ENCODE data around the gene SYTL3. TPM values are rescaled to one million over a fixed set of nuclear protein-coding genes. Genes with fewer than 3 reads are reported as not detected.

The SYTL3 gene
- total RNA-seq, 2 experiments from 2014 or later = 106 to 112 TPM

- CTCF ChIA-PET = interaction anchor here (1.5 kb wide), 1 partner anchor 374 kb away, joined by 3 read pairs; no protein-coding TSS in a partner anchor
- Mint-ChIP-seq H3K27me3 (no peaks in the 10 kb centered on the region), H3K36me3 (peaks cover 40% of the 10 kb centered on the region), H3K4me1 (no peaks in the 10 kb centered on the region), H3K9me3 (ENCODE audit: low read depth) (no peaks in the 10 kb centered on the region), H3K4me3 (no peak overlapping the region), H3K27ac (no peak overlapping the region)
- no peak for ATAC-seq
- no peak for DNase-seq
Observed at GRCh38 chr6:158760618-158761250, 110.9 kb downstream of the SYTL3 start.

- Mint-ChIP-seq H3K27ac (peak overlapping the region; percentile 33), H3K4me1 (no peaks in the 10 kb centered on the region), H3K36me3 (peaks cover 40% of the 10 kb centered on the region), H3K4me3 (no peak overlapping the region), H3K27me3 (no peaks in the 10 kb centered on the region), H3K9me3 (ENCODE audit: low read depth) (no peaks in the 10 kb centered on the region)
- DNase-seq (no peak), ATAC-seq (no peak)
- CTCF ChIA-PET = interaction anchor here (1.6 kb wide), 1 partner anchor 10 kb away, joined by 3 read pairs; no protein-coding TSS in a partner anchor
Observed at GRCh38 chr6:158761746-158762145, 111.9 kb downstream of the SYTL3 start.

GRCh38 chr6:158762787-158763433 is 113.1 kb downstream of the SYTL3 start:
- ATAC-seq (no peak), DNase-seq (no peak)
- no peaks in the 10 kb centered on the region for H3K9me3 Mint-ChIP-seq (ENCODE audit: low read depth)
- H3K4me3 Mint-ChIP-seq = no peak overlapping the region
- H3K4me1 Mint-ChIP-seq = no peaks in the 10 kb centered on the region
- peaks cover 43% of the 10 kb centered on the region for H3K36me3 Mint-ChIP-seq
- no peaks in the 10 kb centered on the region for H3K27me3 Mint-ChIP-seq
- peak overlapping the region; percentile 20 for H3K27ac Mint-ChIP-seq
- CTCF ChIA-PET = interaction anchor here (0.7 to 1.6 kb wide), 2 partner anchors 9 to 210 kb away, joined by 3 to 4 read pairs; no protein-coding TSS in a partner anchor

GRCh38 chr6:158763434-158764182 is 113.8 kb downstream of the SYTL3 start:
- Mint-ChIP-seq H3K9me3 (ENCODE audit: low read depth) (no peaks in the 10 kb centered on the region), H3K27ac (peak overlapping the region; percentile 29), H3K36me3 (peaks cover 49% of the 10 kb centered on the region), H3K4me3 (no peak overlapping the region), H3K4me1 (no peaks in the 10 kb centered on the region), H3K27me3 (no peaks in the 10 kb centered on the region)
- CTCF ChIA-PET = interaction anchor here (0.7 to 2.7 kb wide), 3 partner anchors 8 to 209 kb away, joined by 3 to 8 read pairs (median 3); no protein-coding TSS in a partner anchor
- ATAC-seq = no peak
- DNase-seq = no peak

- Mint-ChIP-seq H3K36me3 (peaks cover 56% of the 10 kb centered on the region), H3K9me3 (ENCODE audit: low read depth) (no peaks in the 10 kb centered on the region), H3K27me3 (no peaks in the 10 kb centered on the region), H3K27ac (peak overlapping the region; percentile 29), H3K4me3 (no peak overlapping the region), H3K4me1 (no peaks in the 10 kb centered on the region)
- CTCF ChIA-PET = interaction anchor here (0.7 to 2.7 kb wide), 2 partner anchors 21 to 209 kb away, joined by 3 to 8 read pairs; no protein-coding TSS in a partner anchor
- ATAC-seq (no peak), DNase-seq (no peak)
Observed at GRCh38 chr6:158764183-158764849, 114.5 kb downstream of the SYTL3 start.

- H3K4me3 Mint-ChIP-seq = no peak overlapping the region
- H3K4me1 Mint-ChIP-seq = no peaks in the 10 kb centered on the region
Observed at GRCh38 chr6:158764926-158765325, 115.1 kb downstream of the SYTL3 start.

GRCh38 chr6:158765499-158766068 is 115.7 kb downstream of the SYTL3 start:
- DNase-seq = no peak
- H3K4me1 Mint-ChIP-seq = no peaks in the 10 kb centered on the region
- no peak overlapping the region for H3K4me3 Mint-ChIP-seq
- no peak for ATAC-seq
- no peaks in the 10 kb centered on the region for H3K9me3 Mint-ChIP-seq (ENCODE audit: low read depth)
- CTCF ChIA-PET = interaction anchor here (1.6 to 2.7 kb wide), 2 partner anchors 59 to 207 kb away, joined by 3 to 8 read pairs; no protein-coding TSS in a partner anchor
- H3K27ac Mint-ChIP-seq = no peak overlapping the region
- H3K36me3 Mint-ChIP-seq = peaks cover 66% of the 10 kb centered on the region
- H3K27me3 Mint-ChIP-seq = no peaks in the 10 kb centered on the region

More at GRCh38 chr6:158764926-158765325, 115.1 kb downstream of the SYTL3 start:
- CTCF ChIA-PET = interaction anchor here (1.6 to 2.7 kb wide), 2 partner anchors 58 to 208 kb away, joined by 3 to 8 read pairs; no protein-coding TSS in a partner anchor
- no peak for DNase-seq
- no peak for ATAC-seq
- peaks cover 59% of the 10 kb centered on the region for H3K36me3 Mint-ChIP-seq
- H3K27ac Mint-ChIP-seq = peak overlapping the region; percentile 0
- H3K9me3 Mint-ChIP-seq (ENCODE audit: low read depth) = no peaks in the 10 kb centered on the region
- no peaks in the 10 kb centered on the region for H3K27me3 Mint-ChIP-seq

- no peaks in the 10 kb centered on the region for H3K9me3 Mint-ChIP-seq (ENCODE audit: low read depth)
- no peak overlapping the region for H3K4me3 Mint-ChIP-seq
- peaks cover 70% of the 10 kb centered on the region for H3K36me3 Mint-ChIP-seq
- peak overlapping the region; percentile 20 for H3K27ac Mint-ChIP-seq
- CTCF ChIA-PET = interaction anchor here (1.6 to 2.7 kb wide), 2 partner anchors 60 to 206 kb away, joined by 3 to 8 read pairs; no protein-coding TSS in a partner anchor
- DNase-seq (no peak), ATAC-seq (no peak)
- no peaks in the 10 kb centered on the region for H3K4me1 Mint-ChIP-seq
- H3K27me3 Mint-ChIP-seq = no peaks in the 10 kb centered on the region
Observed at GRCh38 chr6:158766621-158767455, 117.0 kb downstream of the SYTL3 start.

- Mint-ChIP-seq H3K27me3 (no peaks in the 10 kb centered on the region), H3K27ac (peak overlapping the region; percentile 56), H3K4me3 (no peak overlapping the region), H3K4me1 (peaks cover 4% of the 10 kb centered on the region), H3K9me3 (ENCODE audit: low read depth) (no peaks in the 10 kb centered on the region), H3K36me3 (peaks cover 68% of the 10 kb centered on the region)
- CTCF ChIA-PET = no interaction called here
- ATAC-seq (no peak), DNase-seq (no peak)
Observed at GRCh38 chr6:158767709-158768108, 117.9 kb downstream of the SYTL3 start.

GRCh38 chr6:158768436-158768835 is 118.6 kb downstream of the SYTL3 start:
- no peak overlapping the region for H3K27ac Mint-ChIP-seq
- H3K9me3 Mint-ChIP-seq (ENCODE audit: low read depth) = no peaks in the 10 kb centered on the region
- peaks cover 11% of the 10 kb centered on the region for H3K4me1 Mint-ChIP-seq
- ATAC-seq (no peak), DNase-seq (no peak)
- CTCF ChIA-PET = no interaction called here
- H3K4me3 Mint-ChIP-seq = no peak overlapping the region
- peaks cover 71% of the 10 kb centered on the region for H3K36me3 Mint-ChIP-seq
- H3K27me3 Mint-ChIP-seq = no peaks in the 10 kb centered on the region

- ATAC-seq (no peak), DNase-seq (no peak)
- Mint-ChIP-seq H3K36me3 (peaks cover 73% of the 10 kb centered on the region), H3K27ac (peak overlapping the region; percentile 34), H3K9me3 (ENCODE audit: low read depth) (no peaks in the 10 kb centered on the region), H3K4me1 (peaks cover 19% of the 10 kb centered on the region), H3K27me3 (no peaks in the 10 kb centered on the region), H3K4me3 (no peak overlapping the region)
- CTCF ChIA-PET = interaction anchor here (0.6 kb wide), 1 partner anchor 555 kb away, joined by 3 read pairs; no protein-coding TSS in a partner anchor
Observed at GRCh38 chr6:158769234-158769770, 119.4 kb downstream of the SYTL3 start.

Data from activated CD8-positive, alpha-beta memory T cell treated with anti-CD3 and anti-CD28 coated beads, Interleukin-2, amount 10 ng/mL, durations not matched to agents 7 days and 5 days (primary cell).